ENCODE measurements around the gene ZBTB6.

The ZBTB6 gene

GRCh38 chr9:122866079-122866478 is 47.0 kb downstream of the ZBTB6 start:
- TF ChIP-seq, protein P1, sequence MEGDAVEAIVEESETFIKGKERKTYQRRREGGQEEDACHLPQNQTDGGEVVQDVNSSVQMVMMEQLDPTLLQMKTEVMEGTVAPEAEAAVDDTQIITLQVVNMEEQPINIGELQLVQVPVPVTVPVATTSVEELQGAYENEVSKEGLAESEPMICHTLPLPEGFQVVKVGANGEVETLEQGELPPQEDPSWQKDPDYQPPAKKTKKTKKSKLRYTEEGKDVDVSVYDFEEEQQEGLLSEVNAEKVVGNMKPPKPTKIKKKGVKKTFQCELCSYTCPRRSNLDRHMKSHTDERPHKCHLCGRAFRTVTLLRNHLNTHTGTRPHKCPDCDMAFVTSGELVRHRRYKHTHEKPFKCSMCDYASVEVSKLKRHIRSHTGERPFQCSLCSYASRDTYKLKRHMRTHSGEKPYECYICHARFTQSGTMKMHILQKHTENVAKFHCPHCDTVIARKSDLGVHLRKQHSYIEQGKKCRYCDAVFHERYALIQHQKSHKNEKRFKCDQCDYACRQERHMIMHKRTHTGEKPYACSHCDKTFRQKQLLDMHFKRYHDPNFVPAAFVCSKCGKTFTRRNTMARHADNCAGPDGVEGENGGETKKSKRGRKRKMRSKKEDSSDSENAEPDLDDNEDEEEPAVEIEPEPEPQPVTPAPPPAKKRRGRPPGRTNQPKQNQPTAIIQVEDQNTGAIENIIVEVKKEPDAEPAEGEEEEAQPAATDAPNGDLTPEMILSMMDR (IDR thresholded peaks at IDR 0.05; ENCODE audit: extremely low read depth, insufficient read depth, missing control alignments) = no peak
- no peak for DNase-seq (ENCODE audit: low spot score)
- in situ Hi-C loops (cut with MboI; ENCODE audit: low pct_unique_long_range_greater_than_20kb, low sequenced_read_pairs, unreplicated experiment) = no loop called here

DNA sequence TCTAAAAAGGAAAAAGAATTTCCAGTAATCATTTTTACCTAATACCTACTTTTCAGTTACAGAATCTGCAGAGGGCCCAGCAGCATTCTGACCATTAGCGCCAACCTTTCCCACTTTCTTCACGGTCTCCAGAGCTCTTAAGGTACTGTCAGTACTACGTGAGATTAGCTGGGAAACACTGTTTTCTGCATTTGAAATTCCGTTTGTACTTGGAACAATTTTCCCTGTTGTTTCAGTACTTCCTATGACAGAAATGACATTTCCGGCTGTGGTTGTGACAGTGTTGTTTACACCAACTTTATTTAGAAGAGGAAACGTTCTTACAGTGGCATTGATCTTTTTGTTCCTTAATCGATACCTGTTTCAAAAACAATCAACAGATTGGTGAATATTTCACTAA is 47.8 kb downstream of the ZBTB6 start:
- DNase-seq (ENCODE audit: low spot score) = no peak
- TF ChIP-seq, protein P1 (IDR thresholded peaks at IDR 0.05; ENCODE audit: extremely low read depth, insufficient read depth, missing control alignments) = no peak
- in situ Hi-C loops (cut with MboI; ENCODE audit: low pct_unique_long_range_greater_than_20kb, low sequenced_read_pairs, unreplicated experiment) = no loop called here

DNA sequence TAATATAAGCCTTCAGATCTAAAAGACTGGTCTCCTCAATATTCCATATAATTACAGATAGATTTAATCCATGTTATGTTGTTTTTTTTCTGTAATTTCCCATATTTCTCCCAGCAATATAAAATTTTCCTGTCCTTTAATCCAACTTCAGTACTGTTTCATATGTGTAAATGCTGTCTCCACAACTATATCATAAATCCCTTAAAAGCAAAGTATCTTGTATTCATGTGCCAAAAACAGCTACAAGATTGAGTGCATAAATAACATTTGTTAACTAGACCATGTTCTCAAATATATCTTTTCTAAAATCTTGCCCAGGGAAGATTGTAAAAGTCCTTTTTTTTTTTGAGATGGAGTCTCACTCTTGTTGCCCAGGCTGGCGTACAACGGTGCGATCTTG is 49.7 kb downstream of the ZBTB6 start:
- DNase-seq (ENCODE audit: low spot score) = no peak
- TF ChIP-seq, protein P1 (IDR thresholded peaks at IDR 0.05; ENCODE audit: extremely low read depth, insufficient read depth, missing control alignments) = no peak
- in situ Hi-C loops (cut with MboI; ENCODE audit: low pct_unique_long_range_greater_than_20kb, low sequenced_read_pairs, unreplicated experiment) = no loop called here

DNA sequence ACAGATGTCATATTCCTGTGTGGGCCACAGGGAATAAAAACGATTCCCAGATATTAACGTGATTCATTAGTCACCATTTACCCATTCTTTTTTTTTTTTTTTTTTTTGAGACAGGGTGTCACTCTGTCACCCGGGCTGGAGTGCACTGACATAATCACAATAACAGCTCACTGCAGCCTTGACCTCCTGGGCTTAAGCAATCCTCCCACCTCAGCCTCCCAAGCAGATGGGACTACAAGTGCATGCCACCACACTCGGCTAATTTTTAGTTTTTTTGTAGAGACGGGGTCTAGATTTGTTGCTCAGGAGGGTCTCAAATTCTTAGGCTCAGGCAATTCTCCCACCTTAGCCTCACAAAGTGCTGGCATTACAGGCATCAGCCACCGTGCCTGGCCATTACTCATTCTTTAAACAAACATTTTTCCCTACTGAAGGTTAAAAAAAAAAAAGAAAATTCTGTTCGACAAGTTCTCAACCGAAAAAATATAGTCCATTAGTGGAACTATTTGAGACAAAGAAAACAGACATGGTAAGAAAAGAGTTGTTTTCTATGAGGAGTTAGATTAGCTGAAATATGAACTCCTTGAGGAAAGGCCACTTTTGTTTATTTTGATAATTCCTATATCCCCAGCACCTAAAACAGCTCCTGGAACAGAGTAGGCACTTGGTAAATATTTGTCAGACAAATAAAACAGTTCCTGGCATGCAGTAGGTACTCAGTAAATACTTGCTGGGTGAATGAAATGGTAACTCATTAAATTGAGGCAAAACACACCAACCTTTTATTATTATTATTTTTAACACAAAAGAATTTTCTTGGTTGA is 52.6 kb downstream of the ZBTB6 start:
- TF ChIP-seq, protein P1 (IDR thresholded peaks at IDR 0.05; ENCODE audit: extremely low read depth, insufficient read depth, missing control alignments) = no peak
- DNase-seq (ENCODE audit: low spot score) = no peak
- in situ Hi-C loops (cut with MboI; ENCODE audit: low pct_unique_long_range_greater_than_20kb, low sequenced_read_pairs, unreplicated experiment) = no loop called here
